ENCODE measurements around the gene KCNMB2.

Gene KCNMB2

DNA sequence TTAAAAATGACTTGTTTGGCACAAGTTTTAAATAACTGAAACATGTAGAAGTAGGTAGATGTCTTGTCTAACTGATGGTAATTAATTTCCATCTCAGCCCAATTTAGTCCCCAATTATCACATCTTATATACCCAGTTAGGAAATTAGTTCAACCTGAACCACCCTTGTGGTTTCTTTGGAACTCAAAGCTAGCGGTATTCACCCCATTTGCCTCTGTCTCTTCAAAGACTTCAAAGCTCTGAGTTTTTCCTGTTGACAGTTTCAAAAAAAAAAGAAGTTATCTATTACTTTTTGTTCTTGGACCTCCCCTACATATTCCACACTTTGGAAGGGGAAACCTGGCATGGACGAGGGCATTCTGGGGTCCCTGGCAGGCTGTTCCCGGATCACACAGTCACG lies 236.5 kb downstream of the KCNMB2 start:
- no peak overlapping the region for H3K4me3 ChIP-seq (ENCODE audit: low read length)

DNA sequence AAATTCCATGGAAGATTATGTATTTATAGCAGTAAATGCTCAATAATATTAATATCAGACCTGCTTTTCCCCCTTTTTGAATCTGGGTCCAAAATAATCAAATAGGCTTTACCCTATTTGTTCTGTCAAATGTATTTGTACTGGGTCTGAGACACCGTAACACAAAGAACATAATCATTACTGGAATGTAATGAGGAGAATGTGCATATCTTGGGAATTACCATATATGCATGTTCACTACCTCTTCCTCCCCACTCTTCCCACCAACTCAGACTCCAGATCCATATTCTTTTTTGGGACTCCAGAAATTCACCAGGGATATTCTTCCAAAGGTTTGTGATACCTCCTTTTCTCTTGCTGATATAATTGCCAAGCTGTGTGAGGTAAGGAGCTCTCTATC lies 237.1 kb downstream of the KCNMB2 start:
- H3K4me1 ChIP-seq (ENCODE audit: insufficient read depth, low read length): no peaks in the 10 kb centered on the region
- no peaks in the 10 kb centered on the region for H3K27me3 ChIP-seq (ENCODE audit: insufficient read depth, low read length)
- H3K36me3 ChIP-seq (ENCODE audit: insufficient read depth, low read length): no peaks in the 10 kb centered on the region
- H3K4me3 ChIP-seq (ENCODE audit: low read length): no peak overlapping the region
- H2AFZ ChIP-seq (ENCODE audit: low read depth, low read length): no peak overlapping the region
- no peaks in the 10 kb centered on the region for H3K9me3 ChIP-seq (ENCODE audit: low read length)

More for the DNA sequence above, 236.5 kb downstream of the KCNMB2 start:
- no peaks in the 10 kb centered on the region for H3K36me3 ChIP-seq (ENCODE audit: insufficient read depth, low read length)
- H3K4me1 ChIP-seq (ENCODE audit: insufficient read depth, low read length): no peaks in the 10 kb centered on the region
- H3K9me3 ChIP-seq (ENCODE audit: low read length): no peaks in the 10 kb centered on the region
- H2AFZ ChIP-seq (ENCODE audit: low read depth, low read length): no peak overlapping the region
- H3K27me3 ChIP-seq (ENCODE audit: insufficient read depth, low read length): no peaks in the 10 kb centered on the region

DNA sequence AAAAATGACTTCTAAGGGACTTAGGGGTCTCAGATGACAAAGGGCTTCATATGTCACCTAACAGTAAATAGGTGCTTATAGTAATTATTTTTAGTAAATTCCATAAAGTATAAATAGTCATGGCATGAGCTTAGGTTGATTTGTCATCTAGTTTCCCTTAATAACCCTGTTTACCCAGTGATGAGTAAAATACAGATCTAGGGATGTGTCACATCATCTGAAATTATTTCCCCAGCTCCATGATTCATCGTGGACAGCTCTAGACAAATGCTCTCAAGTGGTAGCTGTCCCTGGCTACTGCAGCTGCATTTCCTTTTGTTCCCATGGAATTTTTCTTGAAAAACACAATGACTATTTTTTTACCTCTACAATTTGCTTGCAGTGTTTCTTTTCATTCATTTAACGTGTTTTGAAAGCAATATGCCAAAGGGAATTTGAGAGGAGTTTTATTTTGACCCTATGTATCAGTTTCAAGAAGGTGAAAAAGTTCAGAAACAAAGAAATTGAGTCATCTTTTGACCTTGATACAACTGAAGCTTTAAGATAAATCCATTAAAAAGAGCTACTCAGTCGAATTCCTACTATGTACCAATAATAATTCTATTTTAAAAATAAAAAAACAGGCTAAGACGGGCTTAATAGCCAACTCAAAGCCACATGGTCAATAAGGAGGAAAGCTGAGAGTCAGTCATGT lies 241.6 kb downstream of the KCNMB2 start:
- H3K4me3 ChIP-seq (ENCODE audit: low read length): no peak overlapping the region
- H3K4me1 ChIP-seq (ENCODE audit: insufficient read depth, low read length): no peaks in the 10 kb centered on the region

DNA sequence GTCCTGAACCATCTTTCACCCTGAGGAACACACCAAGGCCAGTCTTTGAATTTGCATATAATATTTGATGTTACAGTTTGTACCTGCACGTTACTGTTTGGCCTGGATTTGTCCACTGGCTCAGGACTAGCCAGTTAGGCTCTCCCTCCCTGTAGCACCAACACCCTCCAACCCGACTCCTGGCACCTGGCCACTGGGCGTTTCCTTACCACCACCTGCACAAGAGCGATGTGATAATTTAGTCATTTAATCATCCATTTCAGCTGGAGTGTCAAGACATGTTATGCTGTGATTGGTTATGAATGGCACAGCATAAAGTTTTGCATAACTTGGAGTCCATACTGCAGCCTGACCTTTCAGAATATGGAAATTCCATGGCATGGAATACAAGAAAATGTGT lies 242.4 kb downstream of the KCNMB2 start:
- Histone ChIP-seq H3K4me1 (ENCODE audit: insufficient read depth, low read length) (no peaks in the 10 kb centered on the region), H3K36me3 (ENCODE audit: insufficient read depth, low read length) (no peaks in the 10 kb centered on the region), H2AFZ (ENCODE audit: low read depth, low read length) (no peak overlapping the region), H3K4me3 (ENCODE audit: low read length) (no peak overlapping the region), H3K27me3 (ENCODE audit: insufficient read depth, low read length) (no peaks in the 10 kb centered on the region), H3K9me3 (ENCODE audit: low read length) (no peaks in the 10 kb centered on the region)

More for the DNA sequence above, 241.6 kb downstream of the KCNMB2 start:
- Histone ChIP-seq H2AFZ (ENCODE audit: low read depth, low read length) (no peak overlapping the region), H3K27me3 (ENCODE audit: insufficient read depth, low read length) (no peaks in the 10 kb centered on the region), H3K36me3 (ENCODE audit: insufficient read depth, low read length) (no peaks in the 10 kb centered on the region), H3K9me3 (ENCODE audit: low read length) (no peaks in the 10 kb centered on the region)

DNA sequence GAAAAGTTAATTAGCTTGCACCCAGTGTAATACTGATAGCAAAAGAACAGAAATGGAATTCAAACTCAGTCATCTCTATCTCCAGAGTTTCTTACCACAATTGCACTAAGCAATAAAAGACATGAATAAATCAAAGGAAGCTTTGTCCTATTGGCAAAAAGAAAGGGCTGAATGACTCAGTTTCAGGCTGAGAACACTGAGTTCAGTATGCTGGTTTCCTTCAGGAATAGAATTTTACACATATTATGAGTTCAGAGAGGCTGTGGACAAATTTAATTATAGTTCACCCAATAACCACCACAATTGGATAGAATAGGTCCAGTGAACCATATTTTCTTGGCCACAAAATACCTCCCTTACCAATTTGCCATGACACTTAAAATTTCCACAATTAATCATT lies 249.7 kb downstream of the KCNMB2 start:
- Histone ChIP-seq H3K36me3 (ENCODE audit: insufficient read depth, low read length) (no peaks in the 10 kb centered on the region), H3K27me3 (ENCODE audit: insufficient read depth, low read length) (no peaks in the 10 kb centered on the region), H3K4me3 (ENCODE audit: low read length) (no peak overlapping the region), H3K9me3 (ENCODE audit: low read length) (no peaks in the 10 kb centered on the region), H2AFZ (ENCODE audit: low read depth, low read length) (no peak overlapping the region), H3K4me1 (ENCODE audit: insufficient read depth, low read length) (peaks cover 8% of the 10 kb centered on the region)

DNA sequence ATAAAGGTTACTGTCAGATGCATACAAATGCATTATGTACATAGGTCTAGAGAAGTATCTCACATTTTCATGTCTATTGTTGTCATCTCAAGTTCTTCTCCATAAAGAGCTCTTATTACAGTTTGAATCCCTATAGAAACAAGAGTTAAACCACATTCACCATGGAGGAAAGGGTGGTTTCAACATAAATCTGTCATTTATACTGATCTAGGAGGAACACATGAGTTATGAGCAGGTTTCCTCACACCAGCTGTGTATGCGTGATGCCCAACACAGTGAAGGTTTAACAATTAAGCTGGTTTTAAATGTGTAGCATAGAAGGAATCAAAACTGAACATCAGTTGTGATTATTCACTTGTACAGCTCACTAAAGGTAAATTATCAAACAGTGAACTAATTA lies 251.7 kb downstream of the KCNMB2 start:
- H3K27me3 ChIP-seq (ENCODE audit: insufficient read depth, low read length): no peaks in the 10 kb centered on the region
- no peak overlapping the region for H3K4me3 ChIP-seq (ENCODE audit: low read length)
- H3K36me3 ChIP-seq (ENCODE audit: insufficient read depth, low read length): no peaks in the 10 kb centered on the region

DNA sequence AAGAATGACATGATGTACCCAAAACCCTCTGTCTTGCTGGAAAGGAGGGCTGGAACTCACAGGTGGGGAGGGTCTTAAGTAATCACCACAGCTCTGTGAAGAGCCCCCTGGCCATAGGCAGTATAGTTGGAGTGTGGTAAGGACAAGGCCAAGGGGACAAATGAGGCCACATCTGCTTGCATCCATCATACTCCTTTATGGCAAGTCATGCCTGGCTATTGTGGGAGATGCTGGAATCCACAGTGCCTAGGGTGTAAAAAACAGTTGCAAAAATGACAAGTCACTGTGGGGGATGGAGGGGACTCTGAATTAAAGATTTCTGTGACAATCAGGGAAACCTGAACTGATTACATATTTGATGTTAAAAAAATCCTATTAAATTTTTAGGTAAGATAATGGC lies 258.5 kb downstream of the KCNMB2 start:
- no peaks in the 10 kb centered on the region for H3K27me3 ChIP-seq (ENCODE audit: insufficient read depth, low read length)
- H2AFZ ChIP-seq (ENCODE audit: low read depth, low read length): no peak overlapping the region
- no peaks in the 10 kb centered on the region for H3K9me3 ChIP-seq (ENCODE audit: low read length)
- H3K4me3 ChIP-seq (ENCODE audit: low read length): no peak overlapping the region
- H3K4me1 ChIP-seq (ENCODE audit: insufficient read depth, low read length): peaks cover under 1% of the 10 kb centered on the region
- no peaks in the 10 kb centered on the region for H3K36me3 ChIP-seq (ENCODE audit: insufficient read depth, low read length)

More for the DNA sequence above, 251.7 kb downstream of the KCNMB2 start:
- H3K4me1 ChIP-seq (ENCODE audit: insufficient read depth, low read length): peaks cover 8% of the 10 kb centered on the region
- H3K9me3 ChIP-seq (ENCODE audit: low read length): no peaks in the 10 kb centered on the region
- H2AFZ ChIP-seq (ENCODE audit: low read depth, low read length): no peak overlapping the region

DNA sequence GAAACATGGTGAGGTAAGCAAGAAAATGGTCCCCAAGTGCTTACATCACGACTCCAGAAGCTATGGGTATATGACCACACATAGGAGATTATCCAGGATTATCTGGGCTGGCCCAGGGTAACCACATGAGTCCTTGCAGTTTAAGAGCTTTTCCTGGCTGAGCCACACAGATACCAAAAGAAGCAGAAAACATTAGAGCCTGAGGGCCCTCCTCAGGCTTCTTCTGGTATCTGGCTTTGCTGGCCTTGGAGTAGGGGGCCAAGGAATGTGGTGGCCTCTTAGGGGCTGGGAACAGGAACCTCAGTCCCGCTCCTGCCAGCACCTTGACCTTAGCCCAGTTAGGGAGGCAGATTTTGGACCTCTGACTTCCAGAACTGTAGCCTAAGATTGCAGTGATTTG lies 259.1 kb downstream of the KCNMB2 start:
- no peaks in the 10 kb centered on the region for H3K4me1 ChIP-seq (ENCODE audit: insufficient read depth, low read length)
- H2AFZ ChIP-seq (ENCODE audit: low read depth, low read length): no peak overlapping the region
- H3K36me3 ChIP-seq (ENCODE audit: insufficient read depth, low read length): no peaks in the 10 kb centered on the region
- H3K9me3 ChIP-seq (ENCODE audit: low read length): no peaks in the 10 kb centered on the region
- H3K27me3 ChIP-seq (ENCODE audit: insufficient read depth, low read length): no peaks in the 10 kb centered on the region
- H3K4me3 ChIP-seq (ENCODE audit: low read length): no peak overlapping the region

DNA sequence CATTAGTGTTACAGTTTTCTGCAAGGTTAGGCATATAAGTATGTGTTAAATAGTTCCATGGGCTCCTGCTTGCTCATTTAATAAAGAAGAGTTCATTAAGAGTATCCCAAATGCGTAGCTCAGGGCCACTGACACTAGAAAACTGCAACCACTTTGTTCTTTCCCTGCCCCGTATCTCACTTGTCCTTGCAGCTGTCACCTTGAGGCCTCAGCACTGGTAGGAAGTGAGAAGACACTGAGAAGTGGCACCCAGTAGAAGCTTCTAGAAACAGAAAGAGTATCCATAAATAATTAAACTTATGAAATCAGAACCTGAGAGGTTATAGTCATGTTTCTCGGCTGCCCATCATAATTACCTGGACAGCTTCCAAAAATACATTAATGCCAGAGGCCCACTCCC lies 266.0 kb downstream of the KCNMB2 start:
- no peaks in the 10 kb centered on the region for H3K4me1 ChIP-seq (ENCODE audit: insufficient read depth, low read length)
- no peaks in the 10 kb centered on the region for H3K36me3 ChIP-seq (ENCODE audit: insufficient read depth, low read length)
- H2AFZ ChIP-seq (ENCODE audit: low read depth, low read length): no peak overlapping the region
- H3K27me3 ChIP-seq (ENCODE audit: insufficient read depth, low read length): no peaks in the 10 kb centered on the region
- no peak overlapping the region for H3K4me3 ChIP-seq (ENCODE audit: low read length)
- no peaks in the 10 kb centered on the region for H3K9me3 ChIP-seq (ENCODE audit: low read length)

DNA sequence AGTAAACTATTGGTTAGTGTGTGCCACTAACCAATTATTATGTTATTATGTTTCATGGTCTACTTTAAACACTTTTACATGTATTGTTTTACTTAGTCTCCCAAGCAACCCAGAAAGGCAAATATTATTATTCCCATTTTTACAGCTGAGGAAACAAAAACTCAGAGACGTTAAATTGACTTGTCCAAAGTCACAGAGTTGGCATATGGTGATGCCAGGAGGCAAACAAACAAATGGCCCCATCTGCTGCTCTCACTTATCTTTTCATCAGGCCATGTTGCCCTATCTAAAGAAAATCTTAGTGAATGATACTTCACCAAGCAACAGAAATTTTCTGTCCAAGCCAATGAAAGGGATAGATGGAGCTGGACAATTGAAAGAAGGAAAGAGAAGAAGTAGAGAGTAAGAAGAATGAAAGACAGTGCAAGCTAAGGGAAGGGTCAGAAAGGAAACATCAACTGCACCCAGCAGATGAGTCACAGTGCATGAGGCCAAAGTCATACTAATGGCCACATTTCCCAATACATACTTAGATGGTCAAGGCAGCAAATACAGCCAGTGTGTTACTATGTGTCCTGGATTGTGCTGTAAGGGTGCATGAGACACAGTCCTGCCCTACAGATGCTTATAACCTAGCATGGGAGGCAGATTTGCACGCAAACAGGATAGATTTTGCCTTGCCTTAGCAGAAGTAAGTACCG lies 266.9 kb downstream of the KCNMB2 start:
- no peak overlapping the region for H3K4me3 ChIP-seq (ENCODE audit: low read length)
- no peaks in the 10 kb centered on the region for H3K4me1 ChIP-seq (ENCODE audit: insufficient read depth, low read length)
- no peaks in the 10 kb centered on the region for H3K36me3 ChIP-seq (ENCODE audit: insufficient read depth, low read length)
- no peak overlapping the region for H2AFZ ChIP-seq (ENCODE audit: low read depth, low read length)
- H3K27me3 ChIP-seq (ENCODE audit: insufficient read depth, low read length): no peaks in the 10 kb centered on the region
- H3K9me3 ChIP-seq (ENCODE audit: low read length): no peaks in the 10 kb centered on the region

DNA sequence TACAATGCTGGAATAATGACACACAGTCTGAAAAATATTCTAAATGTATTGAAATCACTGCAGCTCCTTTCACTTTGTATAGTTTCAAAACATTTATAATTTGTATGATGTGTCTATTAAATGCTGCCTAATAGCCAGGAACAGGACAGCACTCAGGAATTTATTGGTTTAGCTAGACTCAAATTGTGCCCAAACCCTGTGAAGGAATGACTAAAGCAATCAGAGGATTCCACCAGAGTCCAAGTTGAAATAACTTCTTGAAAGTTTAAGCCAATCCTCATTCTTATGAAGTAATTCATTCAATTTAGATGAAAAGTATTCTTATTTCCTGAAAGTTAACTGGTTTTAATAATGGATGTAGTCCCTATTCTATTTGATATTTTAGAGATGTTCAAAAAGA lies 268.4 kb downstream of the KCNMB2 start:
- Histone ChIP-seq H3K27me3 (ENCODE audit: insufficient read depth, low read length) (no peaks in the 10 kb centered on the region), H3K36me3 (ENCODE audit: insufficient read depth, low read length) (no peaks in the 10 kb centered on the region), H2AFZ (ENCODE audit: low read depth, low read length) (no peak overlapping the region), H3K4me1 (ENCODE audit: insufficient read depth, low read length) (no peaks in the 10 kb centered on the region), H3K4me3 (ENCODE audit: low read length) (no peak overlapping the region), H3K9me3 (ENCODE audit: low read length) (no peaks in the 10 kb centered on the region)

DNA sequence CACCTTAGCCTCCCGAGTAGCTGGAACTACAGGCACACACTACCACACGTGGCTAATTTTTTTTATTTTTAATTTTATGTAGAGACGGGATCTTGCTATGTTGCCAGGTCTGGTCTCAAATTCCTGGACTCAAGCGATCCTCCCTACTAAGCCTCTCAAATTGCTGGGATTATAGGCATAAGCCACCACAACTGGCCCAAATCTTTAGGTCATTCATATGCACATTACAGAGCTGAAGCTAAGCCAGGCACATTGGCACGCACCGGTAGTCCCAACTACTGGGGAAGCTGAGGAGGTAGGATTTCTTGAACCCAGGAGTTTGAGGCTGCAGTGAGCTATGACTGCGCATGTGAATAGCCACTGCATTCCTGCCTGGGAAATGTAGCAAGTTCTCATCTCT lies 269.5 kb downstream of the KCNMB2 start:
- no peaks in the 10 kb centered on the region for H3K36me3 ChIP-seq (ENCODE audit: insufficient read depth, low read length)
- H3K9me3 ChIP-seq (ENCODE audit: low read length): no peaks in the 10 kb centered on the region
- H3K27me3 ChIP-seq (ENCODE audit: insufficient read depth, low read length): no peaks in the 10 kb centered on the region
- no peak overlapping the region for H2AFZ ChIP-seq (ENCODE audit: low read depth, low read length)
- no peak overlapping the region for H3K4me3 ChIP-seq (ENCODE audit: low read length)
- H3K4me1 ChIP-seq (ENCODE audit: insufficient read depth, low read length): no peaks in the 10 kb centered on the region

DNA sequence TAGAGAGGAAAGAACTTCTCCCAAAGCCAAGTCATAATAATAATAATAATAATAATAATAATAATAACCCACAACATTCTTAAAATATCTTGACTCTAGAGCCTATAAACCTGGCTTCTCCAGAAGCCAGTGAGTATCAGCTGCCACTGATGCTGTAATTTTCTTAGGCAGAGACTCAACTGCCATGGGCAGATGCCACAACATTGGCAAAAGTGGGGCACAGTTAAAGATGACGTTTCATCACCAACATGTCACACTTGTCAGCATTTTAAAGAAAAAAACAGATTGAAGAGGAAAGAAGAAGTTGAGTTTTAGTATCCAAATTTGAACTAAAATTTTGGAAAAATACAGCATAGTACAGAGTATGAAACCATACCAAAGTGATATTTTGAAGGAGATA lies 270.4 kb downstream of the KCNMB2 start:
- Histone ChIP-seq H2AFZ (ENCODE audit: low read depth, low read length) (no peak overlapping the region), H3K9me3 (ENCODE audit: low read length) (no peaks in the 10 kb centered on the region), H3K4me1 (ENCODE audit: insufficient read depth, low read length) (no peaks in the 10 kb centered on the region), H3K4me3 (ENCODE audit: low read length) (no peak overlapping the region), H3K36me3 (ENCODE audit: insufficient read depth, low read length) (no peaks in the 10 kb centered on the region), H3K27me3 (ENCODE audit: insufficient read depth, low read length) (no peaks in the 10 kb centered on the region)

DNA sequence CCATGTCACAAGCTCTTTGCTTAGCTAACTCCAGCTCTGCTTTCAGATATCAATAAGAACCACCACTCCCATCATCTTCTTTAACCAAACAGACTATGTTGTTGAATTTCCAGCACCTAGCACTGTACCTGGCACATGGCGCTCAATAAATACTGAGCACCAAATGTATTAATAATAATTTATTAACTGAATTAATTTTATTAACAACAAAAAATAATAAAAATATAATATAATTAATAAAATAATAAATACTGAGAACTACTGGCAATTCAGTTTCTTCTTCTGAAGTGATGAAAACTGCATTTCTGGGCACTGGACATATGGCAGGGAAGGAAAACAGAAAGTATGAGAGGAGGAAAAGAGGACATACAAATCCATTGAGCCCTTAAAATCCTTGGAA lies 271.5 kb downstream of the KCNMB2 start:
- no peaks in the 10 kb centered on the region for H3K9me3 ChIP-seq (ENCODE audit: low read length)
- H3K4me1 ChIP-seq (ENCODE audit: insufficient read depth, low read length): no peaks in the 10 kb centered on the region
- no peaks in the 10 kb centered on the region for H3K27me3 ChIP-seq (ENCODE audit: insufficient read depth, low read length)
- no peak overlapping the region for H3K4me3 ChIP-seq (ENCODE audit: low read length)
- H3K36me3 ChIP-seq (ENCODE audit: insufficient read depth, low read length): no peaks in the 10 kb centered on the region
- no peak overlapping the region for H2AFZ ChIP-seq (ENCODE audit: low read depth, low read length)
